ENCODE data around the gene TMOD1. TPM values are rescaled to one million over a fixed set of nuclear protein-coding genes. Genes with fewer than 3 reads are reported as not detected.

The TMOD1 gene
- total and polyA plus RNA-seq, 2 of the 8 experiments (the other 6 are each of a cell fraction or from before 2014, with no cell fraction given), result 0.17 to 0.88 TPM

DNA sequence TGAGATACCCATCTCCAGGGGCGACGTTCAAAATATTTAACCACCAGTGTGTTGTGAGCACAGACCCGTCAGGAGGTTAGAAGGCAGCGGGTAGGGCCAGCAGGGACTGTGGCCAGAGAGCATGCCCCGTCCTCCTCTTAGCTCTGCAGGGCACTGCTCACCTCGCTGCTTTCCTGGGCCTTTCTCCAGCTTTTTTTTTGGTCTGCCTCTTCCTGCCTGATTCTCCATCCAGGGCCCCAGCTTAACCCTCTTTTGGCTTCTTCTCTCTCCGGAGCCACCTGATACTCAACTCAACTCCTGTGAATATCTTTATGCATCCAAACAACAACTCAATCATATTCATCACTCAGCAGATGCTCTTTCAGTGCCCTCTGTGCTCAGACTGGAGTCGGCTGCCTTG is 44.0 kb downstream of the TMOD1 start (continued):
- TF ChIP-seq RAD21 (IDR thresholded peaks at IDR 0.05 in 1 of 2, conservative IDR thresholded peaks at IDR 0.05 in 1 of 2; ENCODE audit: low read depth in 2 of 2, low read length in 2 of 2) (no peak), BACH1 (IDR thresholded peaks at IDR 0.05; ENCODE audit: low read length) (no peak), EP300 (IDR thresholded peaks at IDR 0.05; ENCODE audit: borderline replicate concordance in 1 of 2, low read depth in 2 of 2, low read length in 2 of 2) (no peak), BRCA1 (IDR thresholded peaks at IDR 0.05; ENCODE audit: low read depth, low read length) (no peak), SRF (IDR thresholded peaks at IDR 0.05; ENCODE audit: low read depth, low read length) (no peak), KDM4A (IDR thresholded peaks at IDR 0.05; ENCODE audit: low read depth, low read length, severe bottlenecking) (no peak), TBP (IDR thresholded peaks at IDR 0.05; ENCODE audit: low read depth, low read length) (no peak), NANOG (IDR thresholded peaks at IDR 0.05; ENCODE audit: insufficient read depth, low read depth, low read length, poor library complexity, severe bottlenecking) (no peak)
- TF ChIP-seq, protein P1, sequence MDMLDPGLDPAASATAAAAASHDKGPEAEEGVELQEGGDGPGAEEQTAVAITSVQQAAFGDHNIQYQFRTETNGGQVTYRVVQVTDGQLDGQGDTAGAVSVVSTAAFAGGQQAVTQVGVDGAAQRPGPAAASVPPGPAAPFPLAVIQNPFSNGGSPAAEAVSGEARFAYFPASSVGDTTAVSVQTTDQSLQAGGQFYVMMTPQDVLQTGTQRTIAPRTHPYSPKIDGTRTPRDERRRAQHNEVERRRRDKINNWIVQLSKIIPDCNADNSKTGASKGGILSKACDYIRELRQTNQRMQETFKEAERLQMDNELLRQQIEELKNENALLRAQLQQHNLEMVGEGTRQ (IDR thresholded peaks at IDR 0.05; ENCODE audit: low read length), result no peak

All from H1 (cell line).